ENCODE data around the gene LGALS8. TPM values are rescaled to one million over a fixed set of nuclear protein-coding genes. Genes with fewer than 3 reads are reported as not detected.

Gene LGALS8
- total and polyA plus RNA-seq, 2 donors (not counting 1 experiment from before 2014, with no cell fraction given) = 38.0 to 67.0 TPM

DNA sequence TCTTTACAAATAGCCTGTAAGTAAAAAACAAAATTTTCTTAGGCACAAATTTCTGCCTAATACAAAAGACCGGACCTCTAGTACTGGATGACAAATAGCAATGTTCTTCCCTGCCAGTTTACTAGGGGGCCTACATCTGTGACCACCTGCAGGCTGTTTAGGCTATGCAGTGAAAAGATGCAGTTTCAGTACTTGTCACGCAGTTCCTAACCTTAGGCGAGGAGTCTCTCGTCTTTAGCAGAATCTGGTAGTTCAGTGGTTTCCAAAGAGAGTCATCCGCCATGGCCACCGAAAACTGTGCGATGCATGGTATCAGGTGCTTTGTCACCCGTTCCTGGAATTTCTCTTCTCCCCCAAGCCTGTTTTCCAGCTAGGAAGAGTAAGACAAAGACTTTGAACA lies 29.6 kb downstream of the LGALS8 start:
- ChIA-PET CTCF (no interaction called here), POLR2A (no interaction called here)
- Mint-ChIP-seq H3K9me3 (ENCODE audit: insufficient read depth) (no peaks in the 10 kb centered on the region), H3K4me3 (no peak overlapping the region), H3K4me1 (no peaks in the 10 kb centered on the region), H3K27me3 (no peaks in the 10 kb centered on the region), H3K27ac (no peak overlapping the region)
- Histone ChIP-seq H3K9me3 (ENCODE audit: control extremely low read depth in 1 of 3, control insufficient read depth in 2 of 3, insufficient read depth in 1 of 3, low read length in 2 of 3) (no peaks in the 10 kb centered on the region), H3K36me3 (replicated peaks in 1 of 2; ENCODE audit: control extremely low read depth in 1 of 2, control insufficient read depth in 1 of 2, extremely low read depth in 1 of 2, insufficient read depth in 2 of 2, low read length in 1 of 2) (peaks cover 2 to 90% of the 10 kb centered on the region in 2 experiments), H3K79me2 (ENCODE audit: control insufficient read depth, insufficient read depth, low read length) (no peaks in the 10 kb centered on the region), H3K4me3 (ENCODE audit: control extremely low read depth in 1 of 5, extremely low read depth in 1 of 5, insufficient read depth in 1 of 5, low read depth in 2 of 5, low read length in 4 of 5) (no peak overlapping the region), H3K27ac (ENCODE audit: low read length in 2 of 2) (no peak overlapping the region), H3K27me3 (replicated peaks in 1 of 4; ENCODE audit: control extremely low read depth in 1 of 4, control insufficient read depth in 3 of 4, insufficient read depth in 4 of 4, low read length in 3 of 4) (no peaks in the 10 kb centered on the region), H3K4me2 (replicated peaks; ENCODE audit: low read depth, low read length, poor library complexity, severe bottlenecking) (no peak overlapping the region), H3K9ac (ENCODE audit: low read length) (no peak overlapping the region), H3K4me1 (ENCODE audit: control insufficient read depth in 2 of 2, insufficient read depth in 2 of 2, low read length in 2 of 2) (no peaks in the 10 kb centered on the region), H2AFZ (ENCODE audit: insufficient read depth, low read depth, low read length, poor library complexity, severe bottlenecking) (no peak overlapping the region), H4K20me1 (ENCODE audit: control insufficient read depth, insufficient read depth, low read length, poor library complexity, severe bottlenecking) (no peaks in the 10 kb centered on the region)
- DNase-seq = no peak
- TF ChIP-seq, protein P1, sequence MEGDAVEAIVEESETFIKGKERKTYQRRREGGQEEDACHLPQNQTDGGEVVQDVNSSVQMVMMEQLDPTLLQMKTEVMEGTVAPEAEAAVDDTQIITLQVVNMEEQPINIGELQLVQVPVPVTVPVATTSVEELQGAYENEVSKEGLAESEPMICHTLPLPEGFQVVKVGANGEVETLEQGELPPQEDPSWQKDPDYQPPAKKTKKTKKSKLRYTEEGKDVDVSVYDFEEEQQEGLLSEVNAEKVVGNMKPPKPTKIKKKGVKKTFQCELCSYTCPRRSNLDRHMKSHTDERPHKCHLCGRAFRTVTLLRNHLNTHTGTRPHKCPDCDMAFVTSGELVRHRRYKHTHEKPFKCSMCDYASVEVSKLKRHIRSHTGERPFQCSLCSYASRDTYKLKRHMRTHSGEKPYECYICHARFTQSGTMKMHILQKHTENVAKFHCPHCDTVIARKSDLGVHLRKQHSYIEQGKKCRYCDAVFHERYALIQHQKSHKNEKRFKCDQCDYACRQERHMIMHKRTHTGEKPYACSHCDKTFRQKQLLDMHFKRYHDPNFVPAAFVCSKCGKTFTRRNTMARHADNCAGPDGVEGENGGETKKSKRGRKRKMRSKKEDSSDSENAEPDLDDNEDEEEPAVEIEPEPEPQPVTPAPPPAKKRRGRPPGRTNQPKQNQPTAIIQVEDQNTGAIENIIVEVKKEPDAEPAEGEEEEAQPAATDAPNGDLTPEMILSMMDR (IDR thresholded peaks at IDR 0.05) = no peak
- no peak for TF ChIP-seq EZH2 (IDR thresholded peaks at IDR 0.05; ENCODE audit: borderline replicate concordance, insufficient read depth, low read depth, low read length, poor library complexity, severe bottlenecking)
- intact Hi-C loops (cut with micrococcal nuclease) = no loop called here
- whole genome bisulfite sequencing (ENCODE audit: insufficient coverage) = 79% methylated on average over 5 of the region's 8 CpGs
- no peak for ATAC-seq (ENCODE audit: low read depth)

DNA sequence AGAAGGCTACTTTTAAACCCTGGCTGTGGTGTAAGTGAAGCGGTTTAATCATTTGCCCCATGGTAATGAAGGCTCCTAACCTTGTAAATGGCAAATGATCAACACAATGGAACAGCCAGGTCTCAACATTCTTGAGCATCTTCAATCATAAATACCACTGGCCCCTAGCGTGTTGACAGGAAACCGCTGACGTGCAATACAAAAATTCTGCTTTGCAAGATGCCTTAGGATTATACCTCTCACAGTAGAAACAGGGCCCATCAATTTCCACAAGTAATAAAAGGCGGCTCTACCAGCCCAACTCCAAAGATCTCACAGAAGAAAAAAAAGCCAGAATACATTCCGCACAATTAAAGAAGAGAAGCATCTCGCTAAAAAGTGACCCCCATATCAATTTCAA lies 32.8 kb downstream of the LGALS8 start:
- Histone ChIP-seq H3K27me3 (replicated peaks in 1 of 4; ENCODE audit: control extremely low read depth in 1 of 4, control insufficient read depth in 3 of 4, insufficient read depth in 4 of 4, low read length in 3 of 4) (no peaks in the 10 kb centered on the region), H3K79me2 (ENCODE audit: control insufficient read depth, insufficient read depth, low read length) (no peaks in the 10 kb centered on the region), H3K4me2 (replicated peaks; ENCODE audit: low read depth, low read length, poor library complexity, severe bottlenecking) (no peak overlapping the region), H3K9ac (ENCODE audit: low read length) (no peak overlapping the region), H3K27ac (ENCODE audit: low read length in 2 of 2) (no peak overlapping the region), H3K4me1 (ENCODE audit: control insufficient read depth in 2 of 2, insufficient read depth in 2 of 2, low read length in 2 of 2) (no peaks in the 10 kb centered on the region), H3K36me3 (replicated peaks in 1 of 2; ENCODE audit: control extremely low read depth in 1 of 2, control insufficient read depth in 1 of 2, extremely low read depth in 1 of 2, insufficient read depth in 2 of 2, low read length in 1 of 2) (peaks cover 3 to 93% of the 10 kb centered on the region in 2 experiments), H4K20me1 (ENCODE audit: control insufficient read depth, insufficient read depth, low read length, poor library complexity, severe bottlenecking) (no peaks in the 10 kb centered on the region), H3K4me3 (ENCODE audit: control extremely low read depth in 1 of 5, extremely low read depth in 1 of 5, insufficient read depth in 1 of 5, low read depth in 2 of 5, low read length in 4 of 5) (no peak overlapping the region), H3K9me3 (ENCODE audit: control extremely low read depth in 1 of 3, control insufficient read depth in 2 of 3, insufficient read depth in 1 of 3, low read length in 2 of 3) (no peaks in the 10 kb centered on the region), H2AFZ (ENCODE audit: insufficient read depth, low read depth, low read length, poor library complexity, severe bottlenecking) (no peak overlapping the region)
- DNase-seq (no peak), ATAC-seq (ENCODE audit: low read depth) (no peak)
- Mint-ChIP-seq H3K27ac (no peak overlapping the region), H3K4me1 (no peaks in the 10 kb centered on the region), H3K9me3 (ENCODE audit: insufficient read depth) (no peaks in the 10 kb centered on the region), H3K27me3 (no peaks in the 10 kb centered on the region), H3K4me3 (no peak overlapping the region)
- intact Hi-C loops (cut with micrococcal nuclease) = no loop called here
- no peak for TF ChIP-seq EZH2 (IDR thresholded peaks at IDR 0.05; ENCODE audit: borderline replicate concordance, insufficient read depth, low read depth, low read length, poor library complexity, severe bottlenecking)
- TF ChIP-seq, protein P1 (IDR thresholded peaks at IDR 0.05) = no peak
- POLR2A ChIA-PET = no interaction called here
- whole genome bisulfite sequencing (ENCODE audit: insufficient coverage) = 100% methylated on average over 4 of the region's 7 CpGs
- CTCF ChIA-PET = no interaction called here
